Placental pericyte (primary cell): ENCODE data around the gene TP63. TPM values are rescaled to one million over a fixed set of nuclear protein-coding genes. Genes with fewer than 3 reads are reported as not detected.

Experiments used
- small RNA-seq: library from RNA; depleted of rRNA; stranded (forward); fragments of <200 nt; gene quantifications from one replicate; pipeline ENCODE3, GENCODE V24; 2012; ENCODE audit warnings: low replicate concordance
- total RNA-seq: library from RNA; depleted of rRNA; stranded (reverse); fragments of >200 nt; gene quantifications from 2 replicates; pipeline ENCODE4 v1.2.3, GENCODE V29; 2012

The TP63 gene
- total RNA-seq = under 0.01 TPM in 1 of 2 replicates, not detected in the other

DNA sequence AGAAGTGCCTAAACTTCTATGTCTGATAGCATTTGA lies at the start of gene TP63:
TSS of gene TP63 (plus strand) at position 17 of the 36 bp plus-strand sequence. CDS start 127 bp downstream, outside the sequence.

Small RNAs within 50 kb of the gene (small RNA-seq; reads per million reads assigned to genes)
- gene AC078809.1 = not detected
- not detected for gene MIR944
